ENCODE data around the gene C20orf204.
"Not testable (repeated sequence)": the region's sequence is repeated elsewhere in the genome, so short reads cannot be mapped to it uniquely, and the experiment has no call there.

The C20orf204 gene

GRCh38 chr20:64084685-64085152 lies 48.7 kb downstream of the C20orf204 start:
- DNase-seq: peak; percentile 63

- DNase-seq: no peak
Measured at GRCh38 chr20:64086801-64087200, 50.8 kb downstream of the C20orf204 start.

GRCh38 chr20:64087226-64087825 lies 51.3 kb downstream of the C20orf204 start:
- not testable (repeated sequence) for DNase-seq

GRCh38 chr20:64088586-64088985 lies 52.6 kb downstream of the C20orf204 start:
- not testable (repeated sequence) for DNase-seq

All from NCI-H146 (cell line).